ENCODE measurements around the gene MAK.
"Not testable (repeated sequence)": the region's sequence is repeated elsewhere in the genome, so short reads cannot be mapped to it uniquely, and the experiment has no call there.

DNA sequence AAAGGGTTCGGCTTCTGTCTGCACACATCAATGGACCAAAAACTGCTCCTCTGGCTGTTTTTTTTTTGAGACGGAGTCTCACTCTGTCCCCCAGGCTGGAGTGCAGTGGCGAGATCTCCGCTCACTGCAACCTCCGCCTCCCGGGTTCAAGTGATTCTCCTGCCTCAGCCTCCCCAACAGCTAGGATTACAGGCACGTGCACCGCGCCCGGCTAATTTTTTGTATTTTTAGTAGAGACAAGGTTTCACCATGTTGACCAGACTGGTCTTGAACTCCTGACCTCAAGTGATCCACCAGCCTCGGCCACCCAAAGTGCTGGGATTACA, 48.0 kb upstream of the MAK start:
- TF ChIP-seq, protein P1, sequence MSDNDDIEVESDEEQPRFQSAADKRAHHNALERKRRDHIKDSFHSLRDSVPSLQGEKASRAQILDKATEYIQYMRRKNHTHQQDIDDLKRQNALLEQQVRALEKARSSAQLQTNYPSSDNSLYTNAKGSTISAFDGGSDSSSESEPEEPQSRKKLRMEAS (IDR thresholded peaks at IDR 0.05), result not testable (repeated sequence)
- TF ChIP-seq, protein P2, sequence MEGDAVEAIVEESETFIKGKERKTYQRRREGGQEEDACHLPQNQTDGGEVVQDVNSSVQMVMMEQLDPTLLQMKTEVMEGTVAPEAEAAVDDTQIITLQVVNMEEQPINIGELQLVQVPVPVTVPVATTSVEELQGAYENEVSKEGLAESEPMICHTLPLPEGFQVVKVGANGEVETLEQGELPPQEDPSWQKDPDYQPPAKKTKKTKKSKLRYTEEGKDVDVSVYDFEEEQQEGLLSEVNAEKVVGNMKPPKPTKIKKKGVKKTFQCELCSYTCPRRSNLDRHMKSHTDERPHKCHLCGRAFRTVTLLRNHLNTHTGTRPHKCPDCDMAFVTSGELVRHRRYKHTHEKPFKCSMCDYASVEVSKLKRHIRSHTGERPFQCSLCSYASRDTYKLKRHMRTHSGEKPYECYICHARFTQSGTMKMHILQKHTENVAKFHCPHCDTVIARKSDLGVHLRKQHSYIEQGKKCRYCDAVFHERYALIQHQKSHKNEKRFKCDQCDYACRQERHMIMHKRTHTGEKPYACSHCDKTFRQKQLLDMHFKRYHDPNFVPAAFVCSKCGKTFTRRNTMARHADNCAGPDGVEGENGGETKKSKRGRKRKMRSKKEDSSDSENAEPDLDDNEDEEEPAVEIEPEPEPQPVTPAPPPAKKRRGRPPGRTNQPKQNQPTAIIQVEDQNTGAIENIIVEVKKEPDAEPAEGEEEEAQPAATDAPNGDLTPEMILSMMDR (IDR thresholded peaks at IDR 0.05), result not testable (repeated sequence)
- TF ChIP-seq CBX2 (IDR thresholded peaks at IDR 0.05; ENCODE audit: borderline replicate concordance, low read depth); CHD4 (IDR thresholded peaks at IDR 0.05; ENCODE audit: borderline replicate concordance); POLR2A (IDR thresholded peaks at IDR 0.05; ENCODE audit: low read length); SREBF2 (IDR thresholded peaks at IDR 0.05); HOXA7 (CRISPR knock-in tag; IDR thresholded peaks at IDR 0.05); TP53 (CRISPR knock-in tag; IDR thresholded peaks at IDR 0.05); PHF8 (IDR thresholded peaks at IDR 0.05; ENCODE audit: borderline replicate concordance, low read depth): not testable (repeated sequence)
